ENCODE results near the gene STARD13.

GRCh38 chr13:33178209-33178840 lies 107.2 kb downstream of the STARD13 start:
- TF ChIP-seq CTCF (IDR thresholded peaks at IDR 0.05) (no peak), POLR2A (IDR thresholded peaks at IDR 0.05) (no peak)
